Measurements from ENCODE around the gene MSLN. TPM values are rescaled to one million over a fixed set of nuclear protein-coding genes. Genes with fewer than 3 reads are reported as not detected.

Gene MSLN
- total RNA-seq, 4 donors from 2014 or later: 0.79 to 5.4 (median 2.3) TPM

DNA sequence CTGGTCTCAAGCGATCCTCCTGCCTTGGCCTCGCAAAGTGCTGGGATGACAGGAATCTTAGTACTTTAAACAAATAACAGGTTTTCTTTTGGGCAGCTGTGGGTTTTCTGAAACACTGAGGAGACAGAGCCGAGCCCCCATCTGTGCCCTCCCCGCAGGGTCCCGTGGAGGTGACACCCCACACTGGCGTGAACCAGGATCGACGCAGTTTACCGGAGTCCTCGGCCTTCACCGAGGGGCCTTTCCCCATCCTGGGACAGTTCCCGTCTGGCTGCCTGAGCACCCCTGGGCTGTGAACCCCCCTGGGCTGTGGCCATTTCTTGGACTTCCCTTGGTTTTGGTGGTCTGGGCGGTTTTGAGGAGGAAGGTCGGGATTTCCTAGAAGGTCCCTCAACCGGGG lies 55.3 kb downstream of the MSLN start:
- intact Hi-C loops (cut with DNase I): loop anchor here (10.0 kb wide), 1 partner anchor 239 kb away; no protein-coding TSS in a partner anchor
- WGBS, 2 donors: 78 to 100% methylated on average over 2 of the region's 15 CpGs

DNA sequence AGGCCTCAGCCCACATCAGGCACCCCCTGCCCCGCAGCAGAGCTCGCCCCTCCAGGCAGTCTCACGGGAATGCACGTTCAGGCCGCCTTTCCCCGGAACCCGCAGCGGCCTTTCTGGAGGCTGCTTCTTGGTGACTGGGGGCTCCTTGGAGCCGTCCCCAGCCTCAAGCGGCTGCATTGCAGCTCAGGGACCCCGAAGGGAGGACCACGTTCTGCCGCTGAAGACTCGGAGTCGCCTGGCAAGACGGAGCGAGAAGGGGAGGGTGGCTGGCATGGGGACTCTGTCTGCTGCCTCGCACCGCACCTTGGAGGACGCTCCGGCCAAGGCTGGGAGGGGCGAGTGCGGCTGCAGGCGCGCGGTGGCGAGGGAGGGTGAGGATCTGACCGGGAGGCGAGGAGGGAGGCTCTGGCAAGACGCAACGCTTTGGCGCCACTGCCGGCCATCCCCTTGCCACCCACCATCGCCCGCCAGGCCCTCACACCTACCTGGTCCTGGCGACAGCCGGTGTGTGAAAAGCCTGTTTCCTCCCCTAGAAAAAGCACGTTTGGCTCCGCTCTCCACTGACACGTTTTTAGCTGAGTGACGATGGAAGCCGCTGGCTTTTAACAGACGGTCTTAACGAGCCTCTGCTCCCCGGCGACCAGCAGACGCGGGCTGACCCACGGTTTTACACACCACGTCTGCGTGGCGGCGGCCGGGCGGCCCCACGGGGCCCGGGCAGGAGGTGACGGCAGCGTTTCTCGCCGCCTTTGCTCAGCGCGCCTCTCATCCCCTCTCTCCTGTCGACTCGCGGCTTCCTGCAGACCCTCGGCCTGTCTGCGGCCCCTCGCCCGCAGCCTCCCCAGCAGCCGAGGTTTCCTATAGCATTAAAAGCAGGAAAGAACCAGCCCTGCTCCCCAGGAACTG lies 56.7 kb downstream of the MSLN start:
- TF ChIP-seq, protein P1, sequence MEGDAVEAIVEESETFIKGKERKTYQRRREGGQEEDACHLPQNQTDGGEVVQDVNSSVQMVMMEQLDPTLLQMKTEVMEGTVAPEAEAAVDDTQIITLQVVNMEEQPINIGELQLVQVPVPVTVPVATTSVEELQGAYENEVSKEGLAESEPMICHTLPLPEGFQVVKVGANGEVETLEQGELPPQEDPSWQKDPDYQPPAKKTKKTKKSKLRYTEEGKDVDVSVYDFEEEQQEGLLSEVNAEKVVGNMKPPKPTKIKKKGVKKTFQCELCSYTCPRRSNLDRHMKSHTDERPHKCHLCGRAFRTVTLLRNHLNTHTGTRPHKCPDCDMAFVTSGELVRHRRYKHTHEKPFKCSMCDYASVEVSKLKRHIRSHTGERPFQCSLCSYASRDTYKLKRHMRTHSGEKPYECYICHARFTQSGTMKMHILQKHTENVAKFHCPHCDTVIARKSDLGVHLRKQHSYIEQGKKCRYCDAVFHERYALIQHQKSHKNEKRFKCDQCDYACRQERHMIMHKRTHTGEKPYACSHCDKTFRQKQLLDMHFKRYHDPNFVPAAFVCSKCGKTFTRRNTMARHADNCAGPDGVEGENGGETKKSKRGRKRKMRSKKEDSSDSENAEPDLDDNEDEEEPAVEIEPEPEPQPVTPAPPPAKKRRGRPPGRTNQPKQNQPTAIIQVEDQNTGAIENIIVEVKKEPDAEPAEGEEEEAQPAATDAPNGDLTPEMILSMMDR (IDR thresholded peaks at IDR 0.05): no peak
- TF ChIP-seq POLR2A (IDR thresholded peaks at IDR 0.05): no peak
- intact Hi-C loops (cut with DNase I): loop anchor here (10.0 kb wide), 1 partner anchor 238 kb away; no protein-coding TSS in a partner anchor
- Histone ChIP-seq H3K27me3 (peaks cover 5 to 99% (median 20%) of the 10 kb centered on the region in 4 donors), H3K4me3 (no peak overlapping the region), H3K27ac (no peak overlapping the region), H3K36me3 (no peaks in the 10 kb centered on the region), H3K9me3 (no peaks in the 10 kb centered on the region), H3K4me1 (peaks cover 0 to 9% (median 4%) of the 10 kb centered on the region in 3 donors)
- no peak for DNase-seq
- WGBS, 2 donors: 57 to 74% methylated on average over 33 to 48 of the region's 71 CpGs

More for the DNA sequence above, 55.3 kb downstream of the MSLN start:
- no peak for DNase-seq
- Histone ChIP-seq H3K27ac (no peak overlapping the region), H3K9me3 (no peaks in the 10 kb centered on the region), H3K36me3 (no peaks in the 10 kb centered on the region), H3K4me3 (no peak overlapping the region), H3K27me3 (peaks cover 5 to 100% (median 20%) of the 10 kb centered on the region in 4 donors), H3K4me1 (peaks cover 0 to 9% (median 4%) of the 10 kb centered on the region in 3 donors)
- TF ChIP-seq, protein P1 (IDR thresholded peaks at IDR 0.05): no peak
- no peak for TF ChIP-seq POLR2A (IDR thresholded peaks at IDR 0.05)

DNA sequence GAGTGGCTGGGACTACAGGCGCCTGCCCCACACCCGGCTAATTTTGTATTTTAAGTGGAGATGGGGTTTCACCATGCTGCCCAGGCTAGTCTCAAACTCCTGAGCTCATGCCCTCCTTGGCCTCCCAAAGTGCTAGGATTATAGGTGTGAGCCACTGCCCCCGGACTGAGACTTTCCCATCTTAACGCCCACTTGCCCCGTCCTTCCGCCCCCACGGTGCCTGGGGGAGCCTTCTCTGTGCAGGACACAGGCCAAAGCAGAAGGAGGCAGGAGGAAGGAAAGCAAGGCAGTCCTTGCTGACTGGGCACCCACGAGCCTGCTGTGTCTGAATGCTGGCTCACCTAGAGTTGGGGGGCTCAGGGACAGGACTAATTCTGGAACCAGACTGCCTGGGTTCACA lies 57.6 kb downstream of the MSLN start:
- no peak overlapping the region for H3K27ac ChIP-seq
- no peak overlapping the region for H3K4me3 ChIP-seq
- 72 to 83% methylated on average over 1 to 8 of the region's 8 CpGs for WGBS, 2 donors
- intact Hi-C loops (cut with DNase I): loop anchor here (10.0 kb wide), 1 partner anchor 237 kb away; no protein-coding TSS in a partner anchor
- H3K36me3 ChIP-seq: no peaks in the 10 kb centered on the region
- TF ChIP-seq, protein P1 (IDR thresholded peaks at IDR 0.05): no peak
- no peak for TF ChIP-seq POLR2A (IDR thresholded peaks at IDR 0.05)
- H3K9me3 ChIP-seq: no peaks in the 10 kb centered on the region
- no peak for DNase-seq
- H3K4me1 ChIP-seq: peaks cover 0 to 8% (median 4%) of the 10 kb centered on the region in 3 donors
- peaks cover 5 to 99% (median 17%) of the 10 kb centered on the region in 4 donors for H3K27me3 ChIP-seq

Small RNAs within 50 kb of the gene (small RNA-seq; reads per million reads assigned to genes)
- gene MIR662: 0 reads per million in 4 donors

Other genes with a start within 250 kb of the MSLN start
- 10 to 100 TPM; 29.4 to 69.6 (median 52.4) TPM for gene CAPN15, start 233.0 kb upstream of the MSLN start, total RNA-seq
- gene PRR35, start 200.3 kb upstream of the MSLN start, total RNA-seq: not detected
- under 1 TPM in 3 of 4 donors, not detected in 1; 0.09 to 0.95 (median 0.59) TPM for gene NHLRC4, start 193.7 kb upstream of the MSLN start, total RNA-seq
- gene PIGQ, start 190.8 kb upstream of the MSLN start, total RNA-seq: 10 to 100 TPM; 15.9 to 24.0 (median 20.4) TPM
- 10 to 100 TPM; 14.2 to 31.4 (median 20.3) TPM for gene RAB40C, start 170.7 kb upstream of the MSLN start, total RNA-seq
- 1 to 10 TPM in 1 of 4 donors, under 1 TPM in 3; under 0.01 to 1.8 (median 0.29) TPM for gene WFIKKN1, start 129.7 kb upstream of the MSLN start, total RNA-seq
- gene METTL26, start 124.4 kb upstream of the MSLN start, total RNA-seq: 100 to 1,000 TPM in 1 of 4 donors, 10 to 100 TPM in 3; 69.6 to 105 (median 79.9) TPM
- 10 to 100 TPM; 17.3 to 35.6 (median 28.1) TPM for gene MCRIP2, start 118.9 kb upstream of the MSLN start, total RNA-seq
- gene WDR90, start 111.4 kb upstream of the MSLN start, total RNA-seq: 10 to 100 TPM in 3 of 4 donors, 1 to 10 TPM in 1; 7.2 to 26.5 (median 15.8) TPM
- 10 to 100 TPM; 28.4 to 70.2 (median 48.9) TPM for gene RHOT2, start 92.6 kb upstream of the MSLN start, total RNA-seq
- gene RHBDL1, start 85.1 kb upstream of the MSLN start, total RNA-seq: 1 to 10 TPM in 1 of 4 donors, under 1 TPM in 2, not detected in 1; 0.38 to 1.1 (median 0.57) TPM
- gene STUB1, start 80.3 kb upstream of the MSLN start, total RNA-seq: 100 to 1,000 TPM; 102 to 148 (median 120) TPM
- 10 to 100 TPM; 53.7 to 70.7 (median 62.5) TPM for gene JMJD8, start 76.4 kb upstream of the MSLN start, total RNA-seq
- gene WDR24, start 70.3 kb upstream of the MSLN start, total RNA-seq: 10 to 100 TPM in 1 of 4 donors, 1 to 10 TPM in 3; 6.9 to 11.8 (median 7.8) TPM
- gene FBXL16, start 54.9 kb upstream of the MSLN start, total RNA-seq: 1 to 10 TPM; 2.2 to 8.4 (median 3.7) TPM
- gene METRN, start 45.6 kb upstream of the MSLN start, total RNA-seq: 10 to 100 TPM in 2 of 4 donors, 1 to 10 TPM in 2; 4.2 to 12.7 (median 8.8) TPM
- gene ANTKMT, start 39.6 kb upstream of the MSLN start, total RNA-seq: 10 to 100 TPM; 11.6 to 29.1 (median 24.2) TPM
- 1 to 10 TPM in 1 of 4 donors, under 1 TPM in 3; under 0.01 to 1.0 (median 0.47) TPM for gene CCDC78, start 34.3 kb upstream of the MSLN start, total RNA-seq
- gene HAGHL, start 33.6 kb upstream of the MSLN start, total RNA-seq: 1 to 10 TPM in 3 of 4 donors, not detected in 1; 1.7 to 5.7 (median 4.8) TPM
- gene CIAO3, start 19.7 kb upstream of the MSLN start, total RNA-seq: 10 to 100 TPM; 29.7 to 34.5 (median 33.2) TPM
- gene RPUSD1, start 27.6 kb downstream of the MSLN start, total RNA-seq: 10 to 100 TPM; 20.3 to 33.3 (median 24.9) TPM
- gene CHTF18, start 27.9 kb downstream of the MSLN start, total RNA-seq: 10 to 100 TPM in 1 of 4 donors, 1 to 10 TPM in 3; 5.0 to 17.8 (median 7.3) TPM
- not detected for gene GNG13, start 40.0 kb downstream of the MSLN start, total RNA-seq
- gene LMF1, start 210.2 kb downstream of the MSLN start, total RNA-seq: 10 to 100 TPM; 13.3 to 34.4 (median 23.8) TPM
- gene SOX8, start 221.0 kb downstream of the MSLN start, total RNA-seq: under 1 TPM in 3 of 4 donors, not detected in 1; 0.08 to 0.19 (median 0.09) TPM

All from esophagus squamous epithelium (tissue), 5 donors.